Measurements from ENCODE around the gene ACP7. TPM values are rescaled to one million over a fixed set of nuclear protein-coding genes. Genes with fewer than 3 reads are reported as not detected.

ACP7 gene
- total and polyA plus RNA-seq, 2 of the 8 experiments (the other 6 are each of a cell fraction or from before 2014, with no cell fraction given): 0.27 to 0.50 TPM

DNA sequence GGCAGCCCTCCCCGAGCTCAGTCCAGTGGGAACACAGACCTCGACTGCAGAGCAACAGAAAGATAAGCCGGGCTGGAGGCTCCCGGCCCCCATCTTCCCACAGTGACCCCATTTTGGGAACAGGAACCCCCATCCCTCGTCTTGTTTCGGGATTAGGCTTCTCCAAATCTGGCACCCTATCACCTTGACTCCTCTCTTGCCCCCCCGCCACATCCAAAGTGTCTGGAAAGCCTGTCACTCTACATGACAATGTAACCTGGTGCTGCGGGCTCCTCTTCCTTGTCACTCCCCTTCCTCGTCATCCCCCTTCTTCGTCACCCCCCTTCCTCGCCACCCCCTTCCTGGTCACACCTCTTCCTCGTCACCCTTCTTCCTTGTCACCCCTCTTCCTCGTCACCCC lies 51.5 kb downstream of the ACP7 start:
- Histone ChIP-seq H3K4me1 (replicated peaks in 1 of 4; ENCODE audit: control insufficient read depth in 3 of 4, insufficient read depth in 4 of 4, low read length in 3 of 4) (peaks cover 20 to 62% (median 54%) of the 10 kb centered on the region in 4 experiments), H3K9ac (replicated peaks in 1 of 4; ENCODE audit: extremely low read depth in 1 of 4, low read depth in 3 of 4, low read length in 3 of 4) (no peak overlapping the region), H2AFZ (ENCODE audit: low read length) (no peak overlapping the region), H4K91ac (replicated peaks; ENCODE audit: insufficient read length, low read length) (peak overlapping the region; percentile 78), H3K27me3 (replicated peaks in 1 of 4; ENCODE audit: control insufficient read depth in 3 of 4, extremely low read depth in 1 of 4, insufficient read depth in 3 of 4, low read length in 3 of 4) (no peaks in the 10 kb centered on the region), H3K79me1 (ENCODE audit: low read depth, low read length) (peaks cover 37% of the 10 kb centered on the region), H3K18ac (ENCODE audit: extremely low read depth, low read length) (peak overlapping the region; percentile 60; the same call in 1 of the 2 replicates), H3K14ac (ENCODE audit: insufficient read length) (no peak overlapping the region), H4K20me1 (replicated peaks in 1 of 2; ENCODE audit: control insufficient read depth in 1 of 2, insufficient read depth in 2 of 2, low read length in 2 of 2) (peaks cover 8 to 18% of the 10 kb centered on the region in 2 experiments), H2BK120ac (replicated peaks; ENCODE audit: low read depth, low read length) (no peak overlapping the region), H3K36me3 (ENCODE audit: control insufficient read depth in 2 of 4, insufficient read depth in 4 of 4, low read length in 3 of 4) (no peaks in the 10 kb centered on the region), H4K8ac (ENCODE audit: extremely low read depth, insufficient read depth, low read length) (no peak overlapping the region), H3K4me2 (ENCODE audit: insufficient read depth in 1 of 2, low read depth in 2 of 2, low read length in 2 of 2) (peak overlapping the region in 1 of 2 experiments; percentile 20; a peak in 2 of 4 replicates), H3K9me3 (ENCODE audit: insufficient read depth in 2 of 2, low read depth in 1 of 2, low read length in 1 of 2) (no peaks in the 10 kb centered on the region), H2BK15ac (ENCODE audit: low read length) (0 out of 2 replicates have a peak overlapping the region, but pooled peaks have one; percentile 95), H3K56ac (replicated peaks; ENCODE audit: insufficient read length, low read depth, low read length) (no peak overlapping the region), H2BK12ac (ENCODE audit: low read depth, low read length) (peak overlapping the region; percentile 80; the same call in 1 of the 2 replicates), H3K23me2 (ENCODE audit: low read depth, low read length) (no peaks in the 10 kb centered on the region; the same call in 1 of the 2 replicates), H3K4ac (replicated peaks; ENCODE audit: insufficient read length, low read depth, low read length) (no peak overlapping the region), H3K4me3 (ENCODE audit: extremely low read depth in 1 of 4, insufficient read depth in 2 of 4, low read depth in 3 of 4, low read length in 4 of 4) (no peak overlapping the region), H4K5ac (ENCODE audit: insufficient read length, low read depth, low read length) (no peak overlapping the region), H3K23ac (ENCODE audit: insufficient read length) (no peak overlapping the region), H2BK5ac (ENCODE audit: low read depth, low read length) (peak overlapping the region; percentile 83), H3K27ac (ENCODE audit: low read depth, low read length) (no peak overlapping the region), H3K79me2 (ENCODE audit: control insufficient read depth in 1 of 2, insufficient read depth in 2 of 2, low read length in 2 of 2) (peaks cover 0 to 96% of the 10 kb centered on the region in 2 experiments; a peak in 2 of 4 replicates), H2BK20ac (ENCODE audit: low read length) (peak overlapping the region; percentile 90; the same call in 1 of the 2 replicates), H2AK5ac (ENCODE audit: low read depth, low read length) (peak overlapping the region; percentile 90; the same call in 1 of the 2 replicates)
- TF ChIP-seq SRF (IDR thresholded peaks at IDR 0.05; ENCODE audit: low read depth, low read length) (no peak), RAD21 (IDR thresholded peaks at IDR 0.05 in 1 of 2, conservative IDR thresholded peaks at IDR 0.05 in 1 of 2; ENCODE audit: low read depth in 2 of 2, low read length in 2 of 2) (no peak), CBX8 (IDR thresholded peaks at IDR 0.05; ENCODE audit: borderline replicate concordance, low read depth, low read length) (no peak), POLR2A (IDR thresholded peaks at IDR 0.05; ENCODE audit: control extremely low read depth in 1 of 2, low read depth in 2 of 2, low read length in 2 of 2) (no peak), SUZ12 (IDR thresholded peaks at IDR 0.05; ENCODE audit: low read length) (no peak), GTF2F1 (IDR thresholded peaks at IDR 0.05; ENCODE audit: borderline replicate concordance, low read depth, low read length) (no peak), EGR1 (IDR thresholded peaks at IDR 0.05; ENCODE audit: borderline replicate concordance, low read depth, low read length) (no peak), YY1 (IDR thresholded peaks at IDR 0.05; ENCODE audit: low read depth, low read length) (no peak)
- DNase-seq (ENCODE audit: low read depth in 1 of 2, low spot score in 2 of 2) (no peak), FAIRE-seq (no peak)
- CTCF ChIA-PET (ENCODE audit: partially characterized antibody): interaction anchor here (0.6 to 2.3 kb wide), 7 partner anchors 9 to 777 kb away, joined by 3 to 7 read pairs (median 5); no protein-coding TSS in a partner anchor
- WGBS, 2 experiments (ENCODE audit: extremely low coverage in 1 of 2, insufficient coverage in 1 of 2, insufficient read length in 1 of 2, insufficient replicate concordance in 2 of 2, low coverage in 1 of 2, low lambda C conversion rate in 2 of 2, missing lambda C conversion rate in 1 of 2): 70% methylated on average over 4 of the region's 13 CpGs; no CpG with 5 or more reads in 1 of the 2 experiments
- POLR2A ChIA-PET (ENCODE audit: partially characterized antibody): interaction anchor here (1.2 to 1.6 kb wide), 3 partner anchors 10 to 196 kb away, joined by 3 to 5 read pairs (median 4); partner anchors contain the start of gene PAK4
